Hepatocyte (in vitro differentiated cells): Measurements from ENCODE around the gene ZC3H13. TPM values are rescaled to one million over a fixed set of nuclear protein-coding genes. Genes with fewer than 3 reads are reported as not detected.

Experiments
- DNase-seq: peaks from one replicate; pipeline ENCODE4 v3.0.0-alpha.2; 2016; ENCODE audit warnings: low spot score
- H2AFZ ChIP-seq: fragments of 200-600 bp; sonication (generic); 2 replicates; pipeline ENCODE4 v1.6.0; 2016; ENCODE audit warnings: antibody characterized with exemption, mild to moderate bottlenecking
- H3K27ac ChIP-seq: fragments of 200-600 bp; sonication (generic); 2 replicates; pipeline ENCODE4 v1.5.1; 2016; ENCODE audit warnings: mild to moderate bottlenecking
- H3K27me3 ChIP-seq: fragments of 200-600 bp; sonication (generic); 2 replicates; pipeline ENCODE4 v1.6.1; 2016
- H3K36me3 ChIP-seq: fragments of 200-600 bp; sonication (generic); replicated peaks from 2 replicates; pipeline ENCODE4 v1.5.1; 2016; ENCODE audit warnings: low read depth; ENCODE audit not compliant: insufficient read depth
- H3K4me1 ChIP-seq: fragments of 200-600 bp; sonication (generic); 2 replicates; pipeline ENCODE4 v1.5.1; 2016; ENCODE audit warnings: mild to moderate bottlenecking, moderate library complexity; ENCODE audit not compliant: insufficient read depth
- H3K4me2 ChIP-seq: fragments of 200-600 bp; sonication (generic); 2 replicates; pipeline ENCODE4 v1.6.0; 2016
- H3K4me3 ChIP-seq: fragments of 200-600 bp; sonication (generic); 2 replicates; pipeline ENCODE4 v1.5.1; 2016; ENCODE audit warnings: mild to moderate bottlenecking
- H3K79me2 ChIP-seq: fragments of 200-600 bp; sonication (generic); 2 replicates; pipeline ENCODE4 v1.6.0; 2017; ENCODE audit warnings: mild to moderate bottlenecking
- H3K9me2 ChIP-seq: fragments of 200-600 bp; sonication (generic); replicated peaks from 2 replicates; pipeline ENCODE4 v1.6.0; 2017; ENCODE audit warnings: mild to moderate bottlenecking; ENCODE audit not compliant: insufficient read depth
- H3K9me3 ChIP-seq: fragments of 200-600 bp; sonication (generic); 2 replicates; pipeline ENCODE4 v1.5.1; 2016; ENCODE audit warnings: low read depth, mild to moderate bottlenecking
- H4K20me1 ChIP-seq: fragments of 200-600 bp; sonication (generic); 2 replicates; pipeline ENCODE4 v1.6.0; 2016; ENCODE audit warnings: mild to moderate bottlenecking; ENCODE audit not compliant: insufficient read depth, poor library complexity, severe bottlenecking
- CTCF ChIP-seq: fragments of 200-600 bp; sonication (generic); IDR thresholded peaks from 2 replicates; pipeline ENCODE4 v1.5.1; 2016; ENCODE audit warnings: antibody characterized with exemption, mild to moderate bottlenecking; ENCODE audit not compliant: poor library complexity
- EZH2 ChIP-seq: fragments of 200-600 bp; sonication (generic); IDR thresholded peaks from 2 replicates; pipeline ENCODE4 v1.6.1; 2016; ENCODE audit warnings: antibody characterized with exemption, mild to moderate bottlenecking, borderline replicate concordance
- EZH2phosphoT487 ChIP-seq: fragments of 200-600 bp; sonication (generic); IDR thresholded peaks from one replicate; pipeline ENCODE4 v1.6.1; 2018; ENCODE audit warnings: antibody characterized with exemption, mild to moderate bottlenecking, low read depth, moderate library complexity; ENCODE audit not compliant: unreplicated experiment, severe bottlenecking
- WGBS: methylation state at CpG from one replicate; pipeline ENCODE4 v1.1.6; 2016; ENCODE audit warnings: low lambda C conversion rate; ENCODE audit errors: missing lambda C conversion rate; 5-methylcytosine and 5-hydroxymethylcytosine counted together
- polyA plus RNA-seq: library from polyadenylated mRNA; unstranded; fragments of >200 nt; fragmentation: Nextera tagmentation; extraction: Ambion mirVana; gene quantifications from 2 replicates; pipeline ENCODE4 v1.2.1, GENCODE V29; 2016
- total RNA-seq: library from RNA; depleted of rRNA; stranded (reverse); fragments of >200 nt; gene quantifications from 2 replicates; pipeline ENCODE4 v1.2.3, GENCODE V29; 2014

Gene ZC3H13
- total and polyA plus RNA-seq, 2 experiments from 2014 or later, result 15.2 to 45.2 TPM

GRCh38 chr13:45975337-45975736 is 77.2 kb downstream of the ZC3H13 start:
- Histone ChIP-seq H3K4me2 (no peak overlapping the region), H3K9me3 (no peaks in the 10 kb centered on the region), H3K4me3 (no peak overlapping the region), H2AFZ (no peak overlapping the region), H3K4me1 (no peaks in the 10 kb centered on the region), H3K27ac (no peak overlapping the region), H3K27me3 (no peaks in the 10 kb centered on the region), H3K36me3 (no peaks in the 10 kb centered on the region), H3K9me2 (no peaks in the 10 kb centered on the region), H3K79me2 (no peaks in the 10 kb centered on the region), H4K20me1 (no peaks in the 10 kb centered on the region)
- DNase-seq, result no peak
- over 99% methylated on average over 25 of the region's 29 CpGs for WGBS
- TF ChIP-seq EZH2phosphoT487 (no peak), CTCF (no peak), EZH2 (no peak)

- no peak for DNase-seq
- TF ChIP-seq EZH2phosphoT487 (no peak), CTCF (no peak), EZH2 (no peak)
- Histone ChIP-seq H3K4me3 (no peak overlapping the region), H3K9me2 (no peaks in the 10 kb centered on the region), H2AFZ (no peak overlapping the region), H3K9me3 (no peaks in the 10 kb centered on the region), H4K20me1 (no peaks in the 10 kb centered on the region), H3K27ac (no peak overlapping the region), H3K36me3 (no peaks in the 10 kb centered on the region), H3K4me2 (no peak overlapping the region), H3K79me2 (no peaks in the 10 kb centered on the region), H3K27me3 (no peaks in the 10 kb centered on the region), H3K4me1 (no peaks in the 10 kb centered on the region)
- 91% methylated on average over 2 of the region's 2 CpGs for WGBS
Observed at GRCh38 chr13:45974500-45974899, 78.0 kb downstream of the ZC3H13 start.

GRCh38 chr13:45967589-45967988 is 85.0 kb downstream of the ZC3H13 start:
- Histone ChIP-seq H3K27ac (no peak overlapping the region), H4K20me1 (no peaks in the 10 kb centered on the region), H3K4me3 (no peak overlapping the region), H3K9me2 (no peaks in the 10 kb centered on the region), H3K9me3 (no peaks in the 10 kb centered on the region), H3K27me3 (no peaks in the 10 kb centered on the region), H3K4me2 (no peak overlapping the region), H3K79me2 (no peaks in the 10 kb centered on the region), H3K4me1 (no peaks in the 10 kb centered on the region), H3K36me3 (no peaks in the 10 kb centered on the region), H2AFZ (no peak overlapping the region)
- no peak for DNase-seq
- 98% methylated on average over 16 of the region's 16 CpGs for WGBS
- TF ChIP-seq CTCF, result no peak
- no peak for TF ChIP-seq EZH2phosphoT487
- no peak for TF ChIP-seq EZH2

GRCh38 chr13:45966715-45967114 is 85.8 kb downstream of the ZC3H13 start:
- H3K36me3 ChIP-seq, result no peaks in the 10 kb centered on the region
- WGBS, result over 99% methylated on average over 3 of the region's 3 CpGs

More at GRCh38 chr13:45966715-45967114, 85.8 kb downstream of the ZC3H13 start:
- H3K4me3 ChIP-seq, result no peak overlapping the region
- H3K79me2 ChIP-seq, result no peaks in the 10 kb centered on the region
- no peaks in the 10 kb centered on the region for H3K9me3 ChIP-seq
- no peaks in the 10 kb centered on the region for H3K9me2 ChIP-seq
- H3K4me2 ChIP-seq, result no peak overlapping the region
- no peaks in the 10 kb centered on the region for H3K27me3 ChIP-seq
- H4K20me1 ChIP-seq, result no peaks in the 10 kb centered on the region
- H3K27ac ChIP-seq, result no peak overlapping the region
- no peak for DNase-seq
- TF ChIP-seq EZH2 (no peak), EZH2phosphoT487 (no peak), CTCF (no peak)
- H2AFZ ChIP-seq, result no peak overlapping the region
- no peaks in the 10 kb centered on the region for H3K4me1 ChIP-seq
